ENCODE measurements around the gene TOR1AIP2.

TOR1AIP2 gene

GRCh38 chr1:179877586-179878265, at the start of gene TOR1AIP2:
Gene TOR1AIP2, minus strand, starts transcription at chr1:179877803. Its CDS starts 25,138 bp downstream, at chr1:179852665.
- peak; percentile 94 for DNase-seq

- no peak for DNase-seq
Measured at GRCh38 chr1:179926850-179927205, 49.2 kb upstream of the TOR1AIP2 start.

- DNase-seq: no peak
Measured at GRCh38 chr1:179925922-179926849, 48.6 kb upstream of the TOR1AIP2 start.

- DNase-seq: no peak
Measured at GRCh38 chr1:179925302-179925701, 47.7 kb upstream of the TOR1AIP2 start.

- DNase-seq: no peak
Measured at GRCh38 chr1:179924268-179924667, 46.7 kb upstream of the TOR1AIP2 start.

GRCh38 chr1:179923029-179923428, 45.4 kb upstream of the TOR1AIP2 start:
- no peak for DNase-seq

- DNase-seq: no peak
Measured at GRCh38 chr1:179921981-179922872, 44.6 kb upstream of the TOR1AIP2 start.

- no peak for DNase-seq
Measured at GRCh38 chr1:179921472-179921871, 43.9 kb upstream of the TOR1AIP2 start.

GRCh38 chr1:179917601-179918429, 40.2 kb upstream of the TOR1AIP2 start:
- no peak for DNase-seq

GRCh38 chr1:179911812-179912211, 34.2 kb upstream of the TOR1AIP2 start:
- no peak for DNase-seq

GRCh38 chr1:179910934-179911333, 33.3 kb upstream of the TOR1AIP2 start:
- DNase-seq: no peak

- DNase-seq: no peak
Measured at GRCh38 chr1:179889589-179889988, 12.0 kb upstream of the TOR1AIP2 start.

- no peak for DNase-seq
Measured at GRCh38 chr1:179888071-179888470, 10.5 kb upstream of the TOR1AIP2 start.

GRCh38 chr1:179883745-179884138, 6.1 kb upstream of the TOR1AIP2 start:
- DNase-seq: no peak

GRCh38 chr1:179883040-179883744, 5.6 kb upstream of the TOR1AIP2 start:
- DNase-seq: no peak

GRCh38 chr1:179882253-179883039, 4.8 kb upstream of the TOR1AIP2 start, which contains the start of gene TOR1AIP1:
Gene TOR1AIP1, plus strand, starts transcription at chr1:179882285. Its CDS starts 218 bp downstream, at chr1:179882503.
- DNase-seq: peak; percentile 99

GRCh38 chr1:179881642-179882252, 4.1 kb upstream of the TOR1AIP2 start:
- no peak for DNase-seq

- no peak for DNase-seq
Measured at GRCh38 chr1:179879797-179880196, 2.2 kb upstream of the TOR1AIP2 start.

- no peak for DNase-seq
Measured at GRCh38 chr1:179876300-179876715, 1.3 kb downstream of the TOR1AIP2 start.

Data from femur (tissue), 1 donor.